SK-N-SH (cell line): ENCODE measurements around the gene IARS2. TPM values are rescaled to one million over a fixed set of nuclear protein-coding genes. Genes with fewer than 3 reads are reported as not detected.

Source experiments
- CTCF ChIA-PET: fragments of 300-600, 350-600 bp; formaldehyde crosslinking; extraction: SDS; loops from one replicate; lab custom pipeline; 2021; lab: Yijun Ruan, JAX
- POLR2A ChIA-PET: fragments of 350-600 bp; sonication (Branson Sonifier 250); formaldehyde crosslinking; extraction: SDS; loops from one replicate; lab custom pipeline; 2020; ENCODE audit warnings: antibody characterized with exemption, inconsistent platforms; lab: Yijun Ruan, JAX
- DNase-seq: peaks from one replicate; pipeline ENCODE4 v3.0.0; 2012
- H2AFZ ChIP-seq: fragments of 200-600 bp; sonication (generic); 2 replicates; pipeline ENCODE4 v1.8.1; 2016; ENCODE audit warnings: antibody characterized with exemption, mild to moderate bottlenecking, low read depth
- H3F3A ChIP-seq: fragments of 200-600 bp; sonication (generic); replicated peaks from 2 replicates; pipeline ENCODE3; 2016; ENCODE audit warnings: antibody characterized with exemption, mild to moderate bottlenecking; ENCODE audit not compliant: insufficient read depth
- H3K27ac ChIP-seq, 2 experiments: fragments of 200-500 bp in 1 of 2; fragments of 200-600 bp in 1 of 2; sonication (Bioruptor generic) in 1 of 2; sonication (generic), shearing (Covaris generic) in 1 of 2; 2 replicates each; pipeline versions ENCODE4 v1.5.1 to v1.6.1; 2014 to 2016; ENCODE audit warnings: low read depth in 2 of 2, inconsistent platforms in 1 of 2, low read length in 1 of 2, mild to moderate bottlenecking in 1 of 2, mixed read lengths in 1 of 2
- H3K27me3 ChIP-seq: fragments of 200-600 bp; sonication (generic), shearing (Covaris generic); 2 replicates; pipeline ENCODE4 v1.6.1; 2016; ENCODE audit warnings: mixed run types; ENCODE audit not compliant: insufficient read depth
- H3K36me3 ChIP-seq, 2 experiments: fragments of 200-500 bp in 1 of 2; fragments of 200-600 bp in 1 of 2; sonication (Bioruptor generic) in 1 of 2; sonication (generic) in 1 of 2; replicated peaks in 1 of 2; 2 replicates each; pipeline versions ENCODE3 to v1.5.1; 2014 to 2016; ENCODE audit warnings: low read length in 1 of 2, mild to moderate bottlenecking in 1 of 2; ENCODE audit not compliant: insufficient read depth in 2 of 2, control insufficient read depth in 1 of 2
- H3K4me1 ChIP-seq, 2 experiments: fragments of 200-500 bp in 1 of 2; fragments of 200-600 bp in 1 of 2; sonication (Bioruptor generic) in 1 of 2; sonication (generic), shearing (Covaris generic) in 1 of 2; 2 replicates each; pipeline versions ENCODE4 v1.5.1 to v1.6.1; 2014 to 2016; ENCODE audit warnings: low read depth in 1 of 2, low read length in 1 of 2, mixed run types in 1 of 2; ENCODE audit not compliant: insufficient read depth in 2 of 2, control insufficient read depth in 1 of 2
- H3K4me2 ChIP-seq: fragments of 200-600 bp; sonication (generic), shearing (Covaris generic); 2 replicates; pipeline ENCODE4 v1.6.1; 2017; ENCODE audit warnings: mixed run types
- H3K4me3 ChIP-seq, 2 experiments: fragments of 200-500 bp in 1 of 2; fragments of 200-600 bp in 1 of 2; sonication (Bioruptor generic) in 1 of 2; sonication (generic), shearing (Covaris generic) in 1 of 2; 2 replicates each; pipeline versions ENCODE4 v1.5.1 to v1.8.1; 2014 to 2016; ENCODE audit warnings: low read depth in 2 of 2, inconsistent platforms in 1 of 2, low read length in 1 of 2, mild to moderate bottlenecking in 1 of 2, mixed read lengths in 1 of 2, moderate library complexity in 1 of 2
- H3K79me2 ChIP-seq: fragments of 200-600 bp; sonication (generic); 2 replicates; pipeline ENCODE4 v1.8.1; 2017; ENCODE audit warnings: mild to moderate bottlenecking; ENCODE audit not compliant: insufficient read depth
- H3K9ac ChIP-seq: fragments of 200-600 bp; sonication (generic); 2 replicates; pipeline ENCODE4 v1.6.1; 2017; ENCODE audit warnings: mixed run types
- H3K9me2 ChIP-seq: fragments of 200-600 bp; sonication (generic); 2 replicates; pipeline ENCODE4 v1.6.1; 2017; ENCODE audit warnings: mixed run types
- H3K9me3 ChIP-seq: fragments of 200-600 bp; sonication (generic); 2 replicates; pipeline ENCODE4 v1.6.1; 2017; ENCODE audit warnings: mixed run types, mild to moderate bottlenecking, moderate library complexity
- H4K20me1 ChIP-seq: fragments of 200-600 bp; sonication (generic); 2 replicates; pipeline ENCODE4 v1.6.1; 2017; ENCODE audit warnings: mild to moderate bottlenecking, mixed run types; ENCODE audit not compliant: insufficient read depth
- CHD2 ChIP-seq: fragments of 150-350 bp; IDR thresholded peaks from 2 replicates; pipeline ENCODE4 v1.6.1; 2018; ENCODE audit warnings: low read length; ENCODE audit not compliant: partially characterized antibody
- CTCF ChIP-seq: fragments of 200-600 bp; sonication (generic); IDR thresholded peaks from 2 replicates; pipeline ENCODE4 v1.6.1; 2017; ENCODE audit warnings: antibody characterized with exemption, mild to moderate bottlenecking, moderate library complexity
- FOSL2 ChIP-seq: IDR thresholded peaks from 2 replicates; pipeline ENCODE4 v1.4.0; 2012; ENCODE audit warnings: low read depth, mild to moderate bottlenecking, moderate library complexity, borderline replicate concordance
- IRF3 ChIP-seq: fragments of 150-350 bp; IDR thresholded peaks from 2 replicates; pipeline ENCODE4 v1.6.1; 2016; ENCODE audit warnings: mild to moderate bottlenecking, low read depth, low read length
- MXI1 ChIP-seq: IDR thresholded peaks from 2 replicates; pipeline ENCODE4 v1.6.1; 2012; ENCODE audit warnings: mild to moderate bottlenecking, low read depth, low read length, improper control_type of control experiment
- NFIC ChIP-seq: IDR thresholded peaks from 2 replicates; pipeline ENCODE4 v1.4.0; 2012; ENCODE audit warnings: borderline replicate concordance
- NRF1 ChIP-seq: IDR thresholded peaks from 2 replicates; pipeline ENCODE4 v1.6.1; 2012; ENCODE audit warnings: low read depth, mild to moderate bottlenecking, low read length
- PBX3 ChIP-seq: IDR thresholded peaks from 2 replicates; pipeline ENCODE4; 2012
- REST ChIP-seq: IDR thresholded peaks from 2 replicates; pipeline ENCODE4 v1.6.1; 2012; ENCODE audit warnings: mild to moderate bottlenecking, low read depth, low read length, moderate library complexity
- SMC3 ChIP-seq: IDR thresholded peaks from 2 replicates; pipeline ENCODE4 v1.6.1; 2012; ENCODE audit warnings: low read depth, low read length, improper control_type of control experiment
- TAF1 ChIP-seq: IDR thresholded peaks from 2 replicates; pipeline ENCODE4 v1.6.1; 2012; ENCODE audit warnings: low read depth, mild to moderate bottlenecking, low read length, moderate library complexity, borderline replicate concordance
- TEAD4 ChIP-seq: IDR thresholded peaks from 2 replicates; pipeline ENCODE4 v1.4.0; 2012; ENCODE audit warnings: mild to moderate bottlenecking, borderline replicate concordance; ENCODE audit not compliant: insufficient read depth
- USF1 ChIP-seq: IDR thresholded peaks from 2 replicates; pipeline ENCODE4 v1.4.0; 2012; ENCODE audit warnings: low read depth, borderline replicate concordance
- YY1 ChIP-seq: IDR thresholded peaks from 2 replicates; pipeline ENCODE4 v1.4.0; 2012; ENCODE audit warnings: low read depth, mild to moderate bottlenecking
- WGBS: methylation state at CpG from one replicate; pipeline ENCODE4 v1.1.6; 2017; ENCODE audit warnings: low lambda C conversion rate; 5-methylcytosine and 5-hydroxymethylcytosine counted together
- polyA plus RNA-seq, 3 experiments: library from polyadenylated mRNA; depleted of rRNA; stranded (reverse); fragments of >200 nt; gene quantifications; 2 replicates each; pipeline ENCODE4 v1.2.3, GENCODE V29; 2012

IARS2 gene
- polyA plus RNA-seq, 1 of the 3 experiments (the other 2 are of a cell fraction), result 25.7 TPM

GRCh38 chr1:220144051-220144450 lies 50.1 kb downstream of the IARS2 start:
- no peaks in the 10 kb centered on the region for H3K9me3 ChIP-seq
- H3K4me1 ChIP-seq, result no peaks in the 10 kb centered on the region
- no peaks in the 10 kb centered on the region for H4K20me1 ChIP-seq
- H3K79me2 ChIP-seq, result no peaks in the 10 kb centered on the region
- H3K9me2 ChIP-seq, result no peaks in the 10 kb centered on the region
- ChIA-PET POLR2A (no interaction called here), CTCF (no interaction called here)
- no peak overlapping the region for H2AFZ ChIP-seq
- WGBS, result 97% methylated on average over 5 of the region's 5 CpGs
- H3K9ac ChIP-seq, result no peak overlapping the region
- DNase-seq, result no peak
- peaks cover 59 to 77% of the 10 kb centered on the region in 2 experiments for H3K36me3 ChIP-seq
- no peaks in the 10 kb centered on the region for H3K27me3 ChIP-seq
- no peak overlapping the region for H3K27ac ChIP-seq
- no peak for TF ChIP-seq NRF1
- no peak for TF ChIP-seq FOSL2
- no peak overlapping the region for H3K4me3 ChIP-seq
- no peak overlapping the region for H3K4me2 ChIP-seq
- H3F3A ChIP-seq, result peaks cover 24% of the 10 kb centered on the region

- Histone ChIP-seq H3K9me2 (no peaks in the 10 kb centered on the region), H3K4me3 (no peak overlapping the region), H3K4me2 (no peak overlapping the region), H3K79me2 (no peaks in the 10 kb centered on the region), H3K9ac (no peak overlapping the region), H3F3A (peaks cover 29% of the 10 kb centered on the region), H3K36me3 (peaks cover 66 to 83% of the 10 kb centered on the region in 2 experiments), H3K9me3 (no peaks in the 10 kb centered on the region), H4K20me1 (no peaks in the 10 kb centered on the region), H2AFZ (no peak overlapping the region), H3K27ac (no peak overlapping the region), H3K27me3 (no peaks in the 10 kb centered on the region), H3K4me1 (no peaks in the 10 kb centered on the region)
- ChIA-PET CTCF (interaction anchor here (1.7 kb wide), 1 partner anchor 40 kb away, joined by 4 read pairs; no protein-coding TSS in a partner anchor), POLR2A (interaction anchor here (0.6 kb wide), 1 partner anchor 991 kb away, joined by 3 read pairs; no protein-coding TSS in a partner anchor)
- WGBS, result 90% methylated on average over 1 of the region's 1 CpG
- TF ChIP-seq TAF1, result no peak
- no peak for TF ChIP-seq USF1
- no peak for TF ChIP-seq SMC3
- no peak for TF ChIP-seq YY1
- TF ChIP-seq PBX3, result no peak
- TF ChIP-seq TEAD4, result no peak
- TF ChIP-seq IRF3, result no peak
- no peak for TF ChIP-seq REST
- no peak for TF ChIP-seq MXI1
- TF ChIP-seq CHD2, result no peak
- TF ChIP-seq NFIC, result no peak
- no peak for TF ChIP-seq CTCF
- no peak for DNase-seq
Observed at GRCh38 chr1:220149742-220150141, 55.8 kb downstream of the IARS2 start.
